NCI-H748 treated with DMSO at 0.1 percent for 48 hours (cell line): ENCODE measurements around the gene ZNHIT6.
"Not testable (repeated sequence)": the region's sequence is repeated elsewhere in the genome, so short reads cannot be mapped to it uniquely, and the experiment has no call there.

Experiments
- DNase-seq: peaks from one replicate; lab custom pipeline; 2025; lab: John Stamatoyannopoulos, UW

Gene ZNHIT6

DNA sequence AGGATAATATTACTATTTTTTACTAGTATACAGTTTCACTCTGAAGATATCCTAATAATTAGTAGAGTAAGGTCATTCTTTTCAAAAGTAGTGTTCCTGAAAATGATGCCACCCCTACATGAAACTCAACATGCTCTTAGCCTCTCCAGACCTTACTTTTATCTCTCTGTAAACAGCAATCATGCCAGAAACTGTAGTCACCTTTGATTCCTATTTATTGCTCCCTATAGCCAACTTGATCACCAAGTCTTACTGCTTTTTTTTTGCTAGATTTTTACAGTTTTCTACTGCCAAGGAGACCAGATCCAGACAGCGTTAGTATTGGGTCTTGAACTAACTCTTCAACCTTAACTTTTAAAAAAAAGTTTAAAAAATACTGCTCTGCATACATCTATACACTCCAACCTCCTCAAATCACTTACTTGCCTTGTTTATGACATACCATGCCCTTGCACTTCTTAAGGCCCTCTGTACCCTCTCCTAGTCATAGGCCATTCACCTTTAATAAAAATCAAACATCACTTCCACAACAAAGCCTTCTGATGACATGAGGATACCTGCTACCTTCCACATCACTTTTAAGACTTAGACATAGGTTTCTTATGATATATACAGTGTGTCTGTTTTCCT lies 36.1 kb downstream of the ZNHIT6 start:
- no peak for DNase-seq

- DNase-seq = no peak
Observed at GRCh38 chr1:85665932-85666331, 42.3 kb downstream of the ZNHIT6 start.

DNA sequence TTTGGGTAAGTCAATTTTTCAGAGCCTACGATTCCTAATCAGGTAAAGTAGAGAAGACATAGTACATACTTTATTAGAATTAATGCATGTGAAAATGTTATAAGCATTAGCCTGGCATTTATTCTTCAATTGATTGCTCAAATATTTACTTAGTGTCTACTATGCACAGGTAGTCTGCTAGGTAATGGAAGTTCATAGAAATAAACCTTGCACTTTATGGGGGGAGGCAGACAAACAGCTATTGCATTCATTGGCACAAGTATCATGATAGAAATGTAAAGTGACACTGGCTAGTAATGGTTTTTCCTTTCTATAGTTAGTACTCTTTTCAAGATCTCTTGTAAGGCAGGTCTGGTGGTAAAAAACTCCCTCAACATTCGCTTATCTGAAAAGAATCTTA lies 44.9 kb downstream of the ZNHIT6 start:
- no peak for DNase-seq

DNA sequence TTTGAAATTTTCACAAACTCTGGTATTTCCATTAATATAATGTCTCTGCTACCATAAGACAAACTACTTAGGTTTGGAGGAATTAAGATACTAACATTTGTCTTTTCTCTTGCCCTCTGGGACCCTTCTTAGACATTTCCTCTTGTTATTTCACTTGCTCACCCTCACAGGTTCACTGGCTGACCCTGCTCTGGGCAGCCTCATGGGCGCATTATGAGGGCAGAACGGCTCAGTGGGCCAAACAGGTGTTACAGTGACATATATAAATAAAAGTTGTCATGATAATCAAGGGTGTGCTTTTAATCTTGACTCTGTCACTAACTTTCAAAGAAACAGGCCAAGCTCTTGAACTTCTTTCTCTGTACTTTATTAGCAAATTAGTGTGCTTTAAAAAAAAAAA lies 46.5 kb downstream of the ZNHIT6 start:
- DNase-seq = no peak

DNA sequence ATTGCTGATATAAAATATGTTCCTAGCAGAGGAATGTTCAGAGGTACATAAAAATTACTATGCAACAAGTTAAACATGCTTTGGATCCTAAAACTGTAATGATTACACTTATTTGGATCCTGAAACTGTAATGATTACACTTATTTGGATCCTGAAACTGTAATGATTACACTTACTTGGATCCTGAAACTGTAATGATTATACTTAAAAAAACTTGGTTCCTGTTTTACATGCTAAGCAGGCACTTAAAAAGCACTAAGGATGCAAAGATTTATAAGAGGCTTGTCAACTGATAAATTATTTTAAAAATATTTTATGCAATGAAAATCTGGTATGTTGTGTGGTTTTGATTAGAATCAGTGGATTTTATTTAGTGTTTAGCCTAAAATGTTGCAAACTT lies 47.7 kb downstream of the ZNHIT6 start:
- DNase-seq = no peak

DNA sequence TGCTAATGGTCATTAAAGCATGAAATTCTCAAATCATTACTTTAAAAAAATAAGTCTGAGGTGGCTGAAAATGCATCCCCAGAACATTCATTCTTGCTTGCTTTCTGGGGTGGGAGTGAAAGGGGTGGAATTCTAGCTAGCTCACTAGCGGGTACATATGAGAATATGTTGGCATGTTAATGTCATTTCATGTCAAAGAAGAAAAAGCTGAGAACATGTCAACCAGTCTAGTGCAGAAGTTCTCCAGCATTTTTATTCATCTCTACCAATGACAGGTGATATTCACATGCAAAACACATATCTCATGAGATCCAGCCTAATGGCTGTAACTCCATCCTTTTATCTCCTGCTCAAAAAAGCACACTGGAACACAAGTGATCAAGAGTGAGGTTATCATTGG lies 49.1 kb downstream of the ZNHIT6 start:
- DNase-seq = no peak

GRCh38 chr1:85656948-85657347 lies 51.3 kb downstream of the ZNHIT6 start:
- no peak for DNase-seq

DNA sequence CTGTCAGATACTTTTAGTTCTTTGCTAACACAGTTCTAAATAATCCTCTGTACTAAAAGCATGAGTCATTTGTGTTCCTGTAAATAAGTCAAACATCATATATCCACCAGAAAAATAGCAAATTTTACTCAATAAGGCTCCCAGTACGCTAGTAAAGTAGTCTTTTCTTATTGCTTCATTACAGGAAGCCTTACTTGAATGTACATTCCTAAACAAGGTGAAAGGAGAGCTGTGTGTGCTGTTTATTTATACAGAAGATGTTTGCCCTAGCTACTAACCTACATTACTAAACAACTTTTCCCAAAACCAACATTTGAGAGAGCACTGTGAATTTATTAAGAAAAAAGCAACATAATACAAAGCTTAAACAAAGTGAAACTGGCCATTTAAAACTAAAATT lies 52.0 kb downstream of the ZNHIT6 start:
- DNase-seq = no peak

DNA sequence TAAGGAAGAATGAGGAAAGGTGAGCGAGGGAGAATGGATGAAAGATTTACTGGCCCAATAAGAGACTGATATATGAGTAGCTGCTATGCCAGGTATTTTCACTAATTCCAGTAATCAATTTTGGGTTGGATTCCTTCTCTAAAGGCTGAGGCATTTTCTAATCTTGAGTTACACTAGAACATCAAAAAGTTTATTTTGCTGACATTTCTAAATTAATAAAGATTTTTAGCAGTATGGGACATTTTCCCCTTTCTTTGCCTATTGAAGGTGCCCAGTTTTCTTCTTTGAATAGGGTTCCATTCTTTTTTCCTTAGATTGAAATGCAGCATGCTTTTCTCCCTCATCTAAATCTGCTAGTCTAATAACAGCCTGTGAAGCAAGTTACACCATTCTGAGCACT lies 52.9 kb downstream of the ZNHIT6 start:
- no peak for DNase-seq

GRCh38 chr1:85654066-85654782 lies 54.0 kb downstream of the ZNHIT6 start:
- no peak for DNase-seq

DNA sequence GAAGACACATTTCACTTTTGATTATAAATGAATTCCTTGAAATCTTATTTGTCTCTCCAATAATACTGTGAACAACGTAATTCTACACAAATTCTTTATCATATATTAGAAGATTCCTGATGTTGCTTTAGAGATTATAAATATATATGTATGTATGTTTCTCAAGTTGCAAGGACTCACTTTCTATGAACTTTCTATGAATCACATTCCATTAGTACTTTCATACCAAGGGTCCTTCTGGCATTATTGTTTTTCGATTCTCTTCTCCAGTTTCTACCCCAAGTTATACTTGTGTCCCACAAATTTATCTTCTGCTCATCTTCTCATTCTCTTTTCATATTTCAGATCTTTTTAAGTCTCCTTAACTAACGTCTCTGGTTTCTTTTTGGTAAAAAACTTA lies 55.9 kb downstream of the ZNHIT6 start:
- DNase-seq = no peak

DNA sequence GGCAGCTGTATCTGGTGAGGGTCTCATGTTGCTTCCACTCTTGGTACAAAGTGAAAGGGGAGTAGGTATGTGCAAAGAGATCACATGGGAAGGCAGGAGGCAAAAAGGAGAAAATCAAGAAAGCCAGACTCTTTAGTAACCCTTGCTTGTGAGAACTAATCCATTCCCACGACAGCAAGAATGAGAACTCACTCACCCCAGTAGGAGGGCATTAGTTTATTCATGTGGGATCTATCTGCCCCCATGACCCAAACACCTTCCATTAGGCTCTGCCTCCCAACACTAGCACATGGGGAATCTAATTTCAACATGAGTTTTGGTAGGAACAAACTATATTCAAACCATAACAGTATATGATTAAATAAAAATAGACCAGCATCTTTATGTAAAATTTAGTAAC lies 57.6 kb downstream of the ZNHIT6 start:
- DNase-seq = no peak

GRCh38 chr1:85649591-85649990 lies 58.6 kb downstream of the ZNHIT6 start:
- DNase-seq = no peak

DNA sequence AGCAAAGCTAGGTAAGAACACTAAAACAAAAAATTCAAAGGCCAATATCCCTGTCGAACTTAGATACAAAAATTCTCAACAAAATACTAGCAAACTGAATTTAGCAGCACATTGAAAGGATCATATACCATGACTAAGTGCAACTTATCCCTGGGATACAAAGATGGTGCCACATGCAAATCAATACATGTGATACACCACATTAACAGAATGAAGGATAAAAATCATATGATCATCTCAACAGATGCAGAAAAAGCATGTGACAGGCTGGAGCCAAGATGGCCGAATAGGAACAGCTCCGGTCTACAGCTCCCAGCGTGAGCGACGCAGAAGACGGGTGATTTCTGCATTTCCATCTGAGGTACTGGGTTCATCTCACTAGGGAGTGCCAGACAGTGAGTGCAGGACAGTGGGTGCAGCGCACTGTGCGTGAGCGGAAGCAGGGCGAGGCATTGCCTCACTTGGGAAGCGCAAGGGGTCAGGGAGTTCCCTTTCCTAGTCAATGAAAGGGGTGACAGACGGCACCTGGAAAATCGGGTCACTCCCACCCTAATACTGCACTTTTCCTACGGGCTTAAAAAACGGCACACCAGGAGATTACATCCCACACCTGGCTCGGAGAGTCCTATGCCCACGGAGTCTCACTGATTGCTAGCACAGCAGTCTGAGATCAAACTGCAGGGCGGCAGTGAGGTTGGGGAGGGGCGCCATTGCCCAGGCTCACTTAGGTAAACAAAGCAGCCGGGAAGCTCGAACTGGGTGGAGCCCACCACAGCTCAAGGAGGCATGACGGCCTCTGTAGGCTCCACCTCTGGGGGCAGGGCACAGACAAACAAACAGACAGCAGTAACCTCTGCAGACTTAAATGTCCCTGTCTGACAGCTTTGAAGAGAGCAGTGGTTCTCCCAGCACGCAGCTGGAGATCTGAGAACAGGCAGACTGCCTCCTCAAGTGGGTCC lies 66.4 kb downstream of the ZNHIT6 start:
- peak; percentile 46 for DNase-seq

DNA sequence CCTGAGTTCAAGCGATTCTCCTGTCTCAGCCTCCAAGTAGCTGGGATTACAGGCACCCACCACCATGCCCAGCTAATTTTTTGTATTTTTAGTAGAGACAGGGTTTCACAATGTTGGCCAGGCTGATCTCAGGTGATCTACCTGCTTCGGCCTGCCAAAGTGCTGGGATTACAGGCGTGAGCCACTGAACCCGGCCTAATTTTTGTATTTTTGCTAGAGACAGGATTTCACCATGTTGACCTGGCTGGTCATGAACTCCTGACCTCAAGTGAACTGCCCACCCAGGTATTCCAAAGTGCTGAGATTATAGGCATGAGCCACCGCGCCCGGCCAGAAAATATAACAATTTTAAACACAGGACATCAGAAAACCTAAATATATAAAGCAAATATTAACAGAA lies 68.3 kb downstream of the ZNHIT6 start:
- not testable (repeated sequence) for DNase-seq

DNA sequence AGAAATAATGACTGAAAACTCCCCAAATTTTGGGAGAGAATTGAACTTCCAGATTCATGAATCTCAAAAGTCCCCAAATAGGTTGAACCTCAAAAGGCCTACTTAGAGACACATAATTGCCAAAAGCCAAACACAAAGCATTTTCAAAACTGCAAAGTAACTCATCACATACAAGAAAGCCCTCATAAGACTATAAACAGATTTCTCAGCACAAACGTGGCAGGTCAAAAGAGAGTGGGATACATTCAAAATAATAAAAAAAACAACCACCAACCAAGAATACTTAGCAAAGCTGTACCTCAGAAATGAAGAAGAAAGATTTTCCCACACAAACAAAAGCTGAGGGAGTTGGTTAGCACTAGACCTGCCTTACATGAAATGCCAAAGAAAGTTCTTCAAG lies 69.8 kb downstream of the ZNHIT6 start:
- DNase-seq = no peak

DNA sequence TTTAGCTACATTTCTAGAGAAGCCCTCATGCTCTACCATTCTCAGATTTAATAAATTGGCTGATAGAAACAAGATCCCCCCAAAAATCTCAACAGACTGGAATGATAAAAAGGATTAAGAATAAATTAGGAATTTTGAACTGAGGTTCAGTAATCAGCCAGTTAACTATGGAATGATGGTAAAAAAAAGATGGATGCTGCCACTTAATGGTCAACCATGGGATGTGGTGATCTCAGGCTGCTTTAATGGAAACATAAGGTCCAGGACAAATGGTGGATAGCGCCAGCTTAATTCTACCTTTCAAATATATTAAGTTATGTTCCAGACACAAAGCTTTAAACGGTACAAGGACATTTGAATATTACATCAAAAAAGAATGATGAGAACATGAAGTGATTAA lies 77.7 kb downstream of the ZNHIT6 start:
- no peak for DNase-seq

GRCh38 chr1:85629532-85629920 lies 78.7 kb downstream of the ZNHIT6 start:
- DNase-seq = no peak

GRCh38 chr1:85628791-85629531 lies 79.3 kb downstream of the ZNHIT6 start:
- no peak for DNase-seq

GRCh38 chr1:85626818-85627217 lies 81.4 kb downstream of the ZNHIT6 start:
- DNase-seq = no peak

DNA sequence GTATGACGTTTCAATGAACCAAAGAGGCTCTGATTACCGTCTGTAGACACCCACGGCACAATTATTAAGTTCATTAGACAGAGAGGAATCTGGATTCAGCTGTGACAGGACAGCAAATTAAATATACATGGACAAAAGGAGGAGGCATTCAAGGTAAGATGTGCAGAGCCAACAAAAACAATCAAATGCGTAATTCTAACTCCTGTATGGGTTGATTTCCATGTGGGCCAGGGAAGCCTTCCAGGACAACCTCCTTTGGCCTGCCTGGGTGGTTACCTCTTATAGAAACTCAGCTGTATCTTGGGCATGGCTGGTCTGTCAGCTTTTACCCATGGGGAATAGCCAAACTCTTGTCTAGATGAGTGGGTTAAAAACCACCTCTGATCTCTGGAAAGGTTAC lies 83.9 kb downstream of the ZNHIT6 start:
- no peak for DNase-seq

DNA sequence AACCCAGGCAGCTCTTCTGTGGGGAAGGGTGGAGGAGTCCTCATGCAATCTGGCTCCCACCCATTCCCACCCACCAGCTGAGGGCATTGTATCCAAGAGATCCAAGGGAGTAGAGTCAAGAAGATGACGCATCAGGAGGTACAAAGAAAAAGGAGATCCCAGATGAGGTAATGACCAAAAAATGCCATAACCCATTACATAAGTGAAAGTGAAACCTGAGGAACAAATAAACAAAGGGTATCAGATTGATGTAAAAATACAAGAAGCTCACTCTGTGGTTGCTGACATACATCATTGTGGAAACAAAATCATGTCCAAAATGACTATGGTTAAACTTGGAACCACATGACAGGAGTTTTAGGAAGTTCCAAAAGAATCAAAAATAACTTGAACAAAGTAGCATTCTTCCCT lies 85.2 kb downstream of the ZNHIT6 start:
- DNase-seq = no peak
